ENCODE data around the gene SCRN3. TPM values are rescaled to one million over a fixed set of nuclear protein-coding genes. Genes with fewer than 3 reads are reported as not detected.

SCRN3 gene
- 6.3 and 8.0 TPM in 2 replicates for total RNA-seq

GRCh38 chr2:174395284-174395968, at the start of gene SCRN3:
SCRN3 (plus strand) TSS chr2:174395730; CDS start chr2:174398284, 2,554 bp downstream.

Other genes with a start within 250 kb of the SCRN3 start
- 131 and 162 TPM in 2 replicates for gene OLA1, start 147.2 kb upstream of the SCRN3 start, total RNA-seq
- gene SP9, start 60.8 kb upstream of the SCRN3 start, total RNA-seq = not detected in 2 replicates
- 1.7 and 2.0 TPM in 2 replicates for gene GPR155, start 91.3 kb downstream of the SCRN3 start, total RNA-seq
- gene WIPF1, start 202.1 kb downstream of the SCRN3 start, total RNA-seq = 0.62 and 1.3 TPM in 2 replicates